ENCODE results near the gene TUBA1C. TPM values are rescaled to one million over a fixed set of nuclear protein-coding genes. Genes with fewer than 3 reads are reported as not detected.

Gene TUBA1C
- 100 to 1,000 TPM in 3 of 4 donors, 10 to 100 TPM in 1; 95.6 to 152 (median 142) TPM for polyA plus RNA-seq (ENCODE audit: insufficient read length in 4 of 4)

GRCh38 chr12:49264873-49265792, at the start of gene TUBA1C:
TUBA1C (plus strand) TSS chr12:49265082; CDS start chr12:49265182, 100 bp downstream.
- peak; percentile 73 to 88 (median 81) for DNase-seq (ENCODE audit: low read depth in 4 of 4, low spot score in 2 of 4)

DNA sequence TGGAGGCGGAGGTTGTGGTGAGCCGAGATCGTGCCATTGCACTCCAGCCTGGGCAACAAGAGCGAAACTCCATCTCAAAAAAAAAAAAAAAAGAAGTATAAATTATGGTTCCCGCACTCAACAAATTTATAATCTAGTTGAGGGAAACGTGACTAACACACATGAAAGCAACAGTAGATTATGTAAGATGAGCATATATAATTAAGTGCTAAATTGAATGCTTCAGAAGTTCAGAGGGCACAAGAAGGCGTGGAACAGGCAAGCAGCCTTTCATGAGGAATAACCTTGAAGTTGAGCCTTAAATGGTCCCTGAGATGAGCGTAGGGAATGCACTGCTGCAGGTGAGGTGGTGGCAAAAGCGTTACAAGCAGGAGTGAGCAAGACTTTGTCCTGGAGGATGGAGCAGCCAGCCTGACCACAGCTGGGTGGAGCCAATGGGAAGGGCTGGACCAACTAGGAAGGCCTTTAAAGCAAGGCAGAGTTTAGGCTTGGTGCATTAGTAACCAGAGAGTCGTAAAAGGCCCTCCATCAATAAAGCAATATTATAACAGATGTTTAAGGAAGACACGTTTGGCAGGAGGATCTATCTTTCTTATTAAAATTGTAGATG, 45.4 kb upstream of the TUBA1C start:
- no peak for DNase-seq (ENCODE audit: low read depth in 4 of 4, low spot score in 2 of 4)

DNA sequence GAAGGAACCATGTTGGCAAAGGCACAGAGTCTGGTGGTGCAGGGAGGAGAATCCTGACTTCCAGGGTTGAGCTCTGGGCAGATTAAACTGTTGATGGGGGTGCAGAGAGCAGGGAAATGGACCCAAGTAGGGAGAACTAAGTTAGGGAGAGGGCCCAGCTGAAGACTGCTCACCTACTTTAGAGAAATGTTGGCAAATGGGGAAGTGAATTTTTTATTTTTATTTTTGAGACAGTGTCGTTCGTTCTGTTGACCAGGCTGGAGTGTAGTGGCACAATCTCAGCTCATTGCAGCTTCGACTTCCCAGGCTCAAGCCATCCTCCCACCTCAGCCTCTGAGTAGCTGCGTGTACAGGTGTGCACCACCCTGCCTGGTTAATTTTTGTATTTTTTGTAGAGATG, 43.9 kb upstream of the TUBA1C start:
- no peak for DNase-seq (ENCODE audit: low read depth in 4 of 4, low spot score in 2 of 4)

DNA sequence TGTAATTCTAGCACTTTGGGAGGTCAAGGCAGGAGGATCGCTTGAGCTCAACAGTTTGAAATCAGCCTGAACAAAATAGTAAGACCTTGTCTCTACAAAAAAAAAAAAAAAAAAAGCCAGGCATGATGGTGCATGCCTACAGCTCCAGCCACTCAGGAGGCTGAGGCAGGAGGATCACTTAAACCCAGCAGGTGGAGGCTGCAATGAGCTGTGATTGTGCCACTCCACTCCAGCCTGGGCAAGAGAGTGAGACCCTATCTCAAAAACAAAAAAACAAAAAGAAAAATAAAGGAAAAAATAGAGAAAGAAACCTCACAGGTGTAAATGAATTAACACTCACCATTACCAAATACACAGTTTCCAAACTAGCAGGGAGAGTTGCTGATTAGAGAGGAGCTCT, 41.8 kb upstream of the TUBA1C start:
- no peak for DNase-seq (ENCODE audit: low read depth in 4 of 4, low spot score in 2 of 4)

DNA sequence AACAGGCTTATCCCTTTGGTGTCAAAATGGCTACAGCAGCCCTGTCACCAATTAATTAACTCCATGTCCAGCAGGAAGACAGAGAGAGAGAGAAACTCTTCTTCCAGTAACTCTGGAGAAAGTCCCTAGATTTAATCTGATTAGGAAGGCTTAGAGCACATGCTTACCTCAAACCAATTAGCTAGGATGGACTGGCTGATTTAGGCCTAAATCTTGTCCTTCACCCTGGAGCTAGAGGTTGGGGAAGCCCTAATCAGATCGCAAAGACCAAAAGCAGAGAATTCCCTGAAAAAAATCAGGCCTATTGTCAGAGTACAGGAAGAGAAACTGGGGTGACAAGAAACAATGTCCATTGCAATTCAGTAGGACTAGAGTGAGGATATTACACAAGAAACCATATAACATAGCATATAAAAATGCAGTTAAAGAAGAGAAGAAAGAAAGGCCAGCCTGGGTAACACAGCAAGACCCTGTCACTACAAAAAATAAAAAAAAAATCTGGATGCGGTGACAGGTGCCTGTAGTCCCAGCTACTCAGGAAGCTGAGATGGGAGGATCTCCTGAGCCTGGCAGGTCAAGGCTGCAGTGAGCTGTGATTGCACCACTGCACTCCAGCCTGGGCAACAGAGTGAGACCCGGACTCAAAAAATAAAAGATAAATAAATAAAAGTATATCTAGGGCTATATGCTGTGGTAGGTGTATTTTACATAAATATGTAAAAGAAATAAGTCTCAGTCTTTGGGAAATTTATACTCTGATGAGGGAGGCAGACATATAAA, 41.1 kb upstream of the TUBA1C start:
- no peak for DNase-seq (ENCODE audit: low read depth in 4 of 4, low spot score in 2 of 4)

DNA sequence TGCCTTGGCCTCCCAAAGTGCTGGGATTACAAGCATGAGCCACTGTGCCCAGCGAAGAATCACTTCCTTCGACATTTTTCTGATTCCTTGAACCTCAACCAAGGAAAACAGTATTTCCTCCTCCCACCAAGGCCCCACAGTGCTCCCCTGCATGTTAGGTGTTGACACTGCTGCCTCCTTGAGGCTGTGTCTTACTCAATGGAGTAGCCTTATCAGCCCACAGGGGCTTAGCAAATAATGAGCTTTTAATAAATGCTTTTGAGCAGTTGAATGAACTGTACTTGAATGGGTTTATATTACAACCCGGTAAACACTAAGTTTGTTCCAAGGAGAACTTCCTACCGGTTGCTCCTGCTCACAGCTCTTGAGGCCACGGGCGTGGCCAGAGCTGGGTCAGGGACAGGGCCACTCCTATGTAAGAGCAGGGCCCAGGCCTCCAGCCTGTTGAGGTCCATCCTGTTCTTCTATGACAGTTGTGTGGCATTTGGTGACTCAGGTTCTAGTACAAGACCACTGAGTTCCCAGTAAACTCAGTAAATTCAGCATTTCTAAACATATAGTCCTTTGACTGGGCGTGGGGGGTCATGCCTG, 39.2 kb upstream of the TUBA1C start:
- DNase-seq (ENCODE audit: low read depth in 4 of 4, low spot score in 2 of 4), result no peak

DNA sequence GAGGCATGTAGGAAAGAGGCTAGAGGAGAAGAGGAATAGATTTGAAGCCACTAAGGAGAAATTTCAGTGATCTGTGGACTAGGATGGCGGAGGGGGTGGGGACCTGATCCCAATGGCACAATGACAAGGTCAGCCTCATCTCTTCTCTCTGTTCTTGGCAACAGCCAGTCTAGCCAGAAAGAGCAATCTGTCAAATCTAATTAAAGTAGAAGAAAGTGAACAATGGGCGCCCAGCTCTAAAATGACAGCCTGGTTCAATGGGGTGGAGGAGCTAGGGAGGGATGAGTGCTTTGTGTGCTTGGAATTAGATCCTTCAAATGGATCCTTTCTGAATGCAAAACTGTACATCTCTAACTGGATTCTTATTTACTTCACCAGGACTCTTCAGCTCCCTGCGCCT, 37.2 kb upstream of the TUBA1C start:
- no peak for DNase-seq (ENCODE audit: low read depth in 4 of 4, low spot score in 2 of 4)

DNA sequence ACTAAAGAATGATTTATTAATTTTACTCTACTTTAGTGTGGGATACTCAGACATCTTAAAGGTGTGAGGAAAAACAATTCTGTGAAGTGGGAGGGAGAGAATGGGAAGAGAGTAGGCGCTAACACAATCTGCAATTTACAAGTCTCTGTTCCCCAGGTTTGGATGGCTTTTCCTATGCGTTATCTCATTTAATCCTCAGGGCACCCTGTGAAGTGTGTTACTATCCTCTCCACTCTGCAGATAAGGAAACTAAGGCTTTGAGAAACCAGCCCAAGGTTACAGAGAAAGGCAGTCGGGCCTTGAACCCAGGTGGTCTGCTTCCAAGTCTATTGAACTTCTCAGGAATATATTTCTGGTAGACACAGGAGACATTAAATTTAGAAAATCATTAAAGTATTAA, 36.2 kb upstream of the TUBA1C start:
- DNase-seq (ENCODE audit: low read depth in 4 of 4, low spot score in 2 of 4), result no peak

DNA sequence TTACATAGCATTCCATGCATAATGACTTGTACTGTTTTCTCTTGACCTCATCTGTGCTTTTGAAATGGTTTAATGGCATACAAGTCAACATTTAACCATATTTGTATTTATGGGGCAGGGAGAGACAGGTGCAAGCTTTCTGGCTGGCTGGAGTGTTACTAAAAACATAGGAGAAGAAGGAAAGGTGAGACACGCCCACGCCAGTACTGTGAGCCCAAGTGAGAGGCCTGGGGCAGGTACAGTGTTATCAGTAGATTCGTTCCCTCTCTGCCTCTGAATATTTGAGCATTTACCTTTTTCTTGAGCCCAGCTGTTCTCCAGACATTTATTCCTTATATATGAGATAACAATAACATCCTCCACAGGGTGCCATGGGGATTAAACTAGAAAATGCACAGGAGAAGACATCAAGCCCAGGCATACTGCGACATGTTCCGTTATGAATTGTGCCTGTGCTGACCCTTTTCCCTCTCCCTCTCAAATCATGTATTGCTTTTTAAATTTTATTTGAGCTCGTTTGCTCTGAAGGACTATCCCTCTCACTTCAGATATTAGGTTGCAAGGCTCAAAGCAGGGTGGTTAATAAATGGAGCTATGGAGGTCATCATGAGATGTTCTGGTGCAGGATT, 34.6 kb upstream of the TUBA1C start:
- DNase-seq (ENCODE audit: low read depth in 4 of 4, low spot score in 2 of 4), result no peak

GRCh38 chr12:49230805-49231194, 34.1 kb upstream of the TUBA1C start:
- DNase-seq (ENCODE audit: low read depth in 4 of 4, low spot score in 2 of 4), result no peak

DNA sequence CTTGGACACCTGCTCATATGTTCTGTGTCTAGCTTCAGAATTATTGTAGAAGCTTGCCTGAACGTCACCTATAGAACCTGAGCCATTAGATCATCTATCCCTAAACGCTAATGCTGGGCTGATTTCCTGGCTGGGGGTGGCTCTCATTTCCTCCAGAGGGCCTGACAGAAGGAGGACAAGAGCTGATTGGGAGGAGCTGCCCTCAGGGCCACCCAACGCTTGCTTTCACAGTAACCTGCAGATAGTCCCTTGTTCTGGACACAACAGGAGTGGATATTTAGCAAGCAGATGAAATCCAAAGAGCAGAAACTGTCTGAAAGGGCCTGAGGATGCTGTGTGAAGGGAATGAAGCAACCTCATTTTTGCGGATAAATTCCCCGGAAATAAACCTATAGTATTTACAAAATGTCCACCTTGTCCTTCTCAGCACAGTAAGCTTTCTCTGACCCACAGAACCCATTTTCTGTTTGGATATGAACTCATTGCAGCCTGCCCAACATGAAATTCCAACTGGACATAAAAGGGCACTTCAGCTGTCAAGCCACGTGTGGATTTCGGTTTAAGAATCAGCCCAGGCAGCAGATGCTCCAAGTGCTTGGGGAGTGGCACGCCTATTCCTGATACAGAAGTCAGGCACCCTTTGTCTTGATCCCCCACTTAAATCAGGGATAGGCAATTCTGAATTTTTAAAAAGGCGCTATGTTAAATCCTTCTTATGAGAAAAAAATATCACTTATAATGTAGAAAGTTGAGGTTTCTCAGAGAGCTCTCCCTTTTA, 32.8 kb upstream of the TUBA1C start:
- DNase-seq (ENCODE audit: low read depth in 4 of 4, low spot score in 2 of 4), result no peak

DNA sequence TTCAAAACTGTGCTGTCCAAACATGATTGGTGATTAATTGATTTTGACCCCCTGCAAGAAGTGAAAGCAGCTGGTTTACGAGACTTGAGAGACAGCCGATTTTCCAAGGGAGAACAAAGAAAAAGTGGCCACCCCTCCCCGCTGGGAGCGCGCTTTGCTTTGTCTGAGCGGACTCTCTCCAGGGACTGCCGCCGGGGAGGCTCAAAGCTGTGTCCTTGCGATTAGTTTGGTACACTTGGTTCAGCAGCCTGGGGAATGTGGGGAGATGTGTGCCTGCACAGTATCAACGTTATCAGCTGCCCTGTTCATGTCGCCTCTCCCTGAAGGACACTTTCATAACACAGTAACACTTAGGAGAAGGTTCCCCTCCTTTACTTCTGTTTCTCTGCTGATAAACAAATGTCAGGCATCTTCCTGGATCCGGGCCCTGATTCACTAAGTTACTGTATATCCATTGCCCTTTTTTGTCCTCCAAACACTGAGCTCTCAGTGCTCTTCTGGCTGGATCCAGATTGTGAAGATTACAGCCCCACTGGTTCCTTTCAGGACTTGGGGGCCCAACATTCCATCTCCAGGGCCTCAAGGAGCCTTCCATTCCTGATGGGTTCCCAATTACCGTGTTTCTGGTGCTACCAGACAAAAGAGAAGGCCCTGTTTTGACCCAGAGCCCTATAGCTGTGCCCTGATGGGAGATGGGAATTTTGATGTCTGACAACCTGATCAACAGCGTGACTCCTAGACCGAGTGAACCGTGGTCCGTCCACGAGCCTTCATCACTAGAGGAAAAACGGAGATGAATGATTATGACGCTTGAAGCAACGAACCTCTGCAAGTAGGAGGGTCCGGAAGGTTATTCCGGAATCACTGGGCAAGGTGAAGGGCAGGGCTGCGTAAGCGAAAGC, 31.7 kb upstream of the TUBA1C start:
- DNase-seq (ENCODE audit: low read depth in 4 of 4, low spot score in 2 of 4), result peak in 3 of 4 donors; percentile 41 to 47 (median 42)

DNA sequence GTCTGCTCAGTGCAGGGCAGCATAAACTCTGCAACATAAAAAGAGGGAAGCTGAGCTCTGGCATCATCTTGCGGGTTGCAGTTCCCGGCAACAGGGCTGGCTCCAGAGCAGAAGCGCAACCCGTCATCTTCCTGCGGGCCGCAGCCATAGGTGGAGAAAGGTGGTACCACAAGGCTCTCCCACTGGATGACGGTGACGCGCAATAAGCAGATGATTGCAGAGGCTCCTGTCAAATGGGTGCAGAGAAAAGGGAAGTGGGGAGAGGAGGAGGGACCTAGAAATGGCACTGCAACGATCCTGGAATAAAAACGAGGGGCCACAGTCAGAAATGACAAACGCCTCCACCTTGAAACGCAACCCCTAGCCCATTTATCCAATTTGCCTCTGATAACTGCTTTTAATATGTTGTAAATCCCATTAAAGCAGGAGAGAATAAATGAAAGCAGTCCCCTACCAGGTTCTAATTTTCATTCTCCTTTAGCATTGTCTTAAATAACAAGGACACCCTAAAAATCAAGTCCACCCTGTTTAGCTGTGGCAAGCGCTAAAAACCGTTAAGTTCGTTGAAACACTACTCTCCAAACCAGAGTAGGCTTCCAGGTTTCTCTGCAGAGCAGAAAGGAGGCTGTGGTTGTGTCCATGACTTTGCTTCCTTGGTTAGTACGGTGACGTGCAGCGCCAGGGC, 30.9 kb upstream of the TUBA1C start:
- DNase-seq (ENCODE audit: low read depth in 4 of 4, low spot score in 2 of 4), result no peak

DNA sequence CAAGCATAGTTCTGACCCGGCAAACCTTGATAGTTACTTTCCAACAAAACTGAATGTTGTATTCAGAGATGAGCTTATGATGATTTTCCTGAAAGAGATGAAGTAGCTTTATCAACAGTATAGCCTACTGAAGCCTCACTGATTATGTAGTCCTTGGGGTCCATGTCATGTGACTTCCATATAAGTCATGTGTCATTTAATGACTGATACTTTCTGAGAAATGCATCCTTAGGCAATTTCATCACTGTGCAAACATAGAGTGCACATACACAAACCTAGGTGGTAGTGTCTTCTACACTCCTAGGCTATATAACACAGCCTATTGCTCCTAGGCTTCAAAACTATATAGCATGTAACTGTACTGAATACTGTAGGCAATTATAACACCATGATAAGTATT, 28.5 kb upstream of the TUBA1C start:
- DNase-seq (ENCODE audit: low read depth in 4 of 4, low spot score in 2 of 4), result no peak

DNA sequence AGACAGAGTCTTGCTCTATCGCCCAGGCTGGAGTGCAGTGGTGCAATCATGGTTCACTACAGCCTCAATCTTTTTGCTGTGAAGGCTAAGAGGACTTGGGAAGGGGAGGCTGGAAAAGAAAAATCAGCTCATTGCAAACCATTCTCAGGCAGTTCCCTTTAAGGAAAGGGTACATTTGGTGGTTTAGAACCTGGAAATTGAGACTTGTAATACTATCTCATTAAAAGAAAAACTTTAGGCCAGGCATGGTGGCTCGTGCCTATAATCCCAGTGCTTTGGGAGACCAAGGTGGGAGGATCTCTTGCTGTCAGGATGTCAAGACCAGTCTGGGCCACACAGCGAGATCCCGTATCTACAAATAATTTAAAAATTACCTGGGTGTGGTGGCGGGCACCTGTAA, 21.3 kb upstream of the TUBA1C start:
- no peak for DNase-seq (ENCODE audit: low read depth in 4 of 4, low spot score in 2 of 4)

DNA sequence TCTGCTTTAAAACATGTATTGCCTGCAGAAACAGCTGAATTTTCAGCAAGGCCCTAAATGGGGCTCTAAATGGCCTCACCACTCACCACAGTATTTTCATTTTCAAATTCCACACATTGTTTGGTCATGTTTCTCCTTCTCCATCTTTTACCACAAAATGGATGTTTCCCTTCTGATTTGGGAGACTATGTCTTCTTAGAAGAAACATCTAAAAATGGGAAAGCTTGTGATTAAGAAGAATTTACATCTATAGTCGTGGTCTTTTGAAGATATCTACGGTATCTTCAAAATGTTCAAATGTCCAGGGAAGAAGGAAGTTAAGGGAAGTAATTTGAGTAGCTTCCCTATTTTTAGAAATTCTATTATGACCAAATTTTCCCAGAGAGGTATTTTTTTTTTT, 20.7 kb upstream of the TUBA1C start:
- DNase-seq (ENCODE audit: low read depth in 4 of 4, low spot score in 2 of 4), result no peak

GRCh38 chr12:49251357-49251756, 13.5 kb upstream of the TUBA1C start:
- no peak for DNase-seq (ENCODE audit: low read depth in 4 of 4, low spot score in 2 of 4)

GRCh38 chr12:49253033-49253623, 11.8 kb upstream of the TUBA1C start:
- no peak for DNase-seq (ENCODE audit: low read depth in 4 of 4, low spot score in 2 of 4)
